Loucy (cell line): ENCODE measurements around the gene LUZP2.

ENCODE experiments used
- H2AFZ ChIP-seq: fragments of 200-600 bp; sonication (generic); 2 replicates; pipeline ENCODE4 v1.6.0; 2016; ENCODE audit warnings: antibody characterized with exemption, mild to moderate bottlenecking, low read length, moderate library complexity
- H3F3A ChIP-seq: fragments of 200-600 bp; 2 replicates; pipeline ENCODE4 v1.6.0; 2016; ENCODE audit warnings: antibody characterized with exemption, low read depth, mild to moderate bottlenecking
- H3K27me3 ChIP-seq: fragments of 200-600 bp; sonication (generic); 2 replicates; pipeline ENCODE4 v1.6.1; 2014; ENCODE audit warnings: low read length, mild to moderate bottlenecking; ENCODE audit not compliant: insufficient read depth, poor library complexity, severe bottlenecking
- H3K36me3 ChIP-seq: fragments of 200-600 bp; sonication (generic); 2 replicates; pipeline ENCODE4 v1.6.1; 2016; ENCODE audit warnings: low read length; ENCODE audit not compliant: insufficient read depth
- H3K4me1 ChIP-seq: fragments of 200-600 bp; sonication (generic); 2 replicates; pipeline ENCODE4 v1.5.1; 2014; ENCODE audit warnings: low read length, mild to moderate bottlenecking; ENCODE audit not compliant: insufficient read depth, poor library complexity, severe bottlenecking
- H3K4me2 ChIP-seq: fragments of 200-600 bp; sonication (generic); 2 replicates; pipeline ENCODE4 v1.6.0; 2014; ENCODE audit warnings: antibody characterized with exemption, low read length, low read depth, mild to moderate bottlenecking; ENCODE audit not compliant: poor library complexity, severe bottlenecking
- H3K4me3 ChIP-seq: fragments of 200-600 bp; sonication (generic); 2 replicates; pipeline ENCODE4 v1.5.1; 2014; ENCODE audit warnings: low read length, mild to moderate bottlenecking, mixed read lengths; ENCODE audit not compliant: poor library complexity, severe bottlenecking
- H3K79me2 ChIP-seq: fragments of 200-600 bp; sonication (generic); 2 replicates; pipeline ENCODE4 v1.6.1; 2014; ENCODE audit warnings: low read length; ENCODE audit not compliant: insufficient read depth
- H3K9ac ChIP-seq: fragments of 200-600 bp; sonication (generic); 2 replicates; pipeline ENCODE4 v1.6.0; 2014; ENCODE audit warnings: mild to moderate bottlenecking, low read depth, low read length, moderate library complexity; ENCODE audit not compliant: poor library complexity, severe bottlenecking
- H3K9me2 ChIP-seq: fragments of 200-600 bp; sonication (generic); replicated peaks from 2 replicates; pipeline ENCODE4 v1.6.1; 2016; ENCODE audit warnings: low read depth, low read length, mixed read lengths
- H3K9me3 ChIP-seq: fragments of 200-600 bp; sonication (generic); 2 replicates; pipeline ENCODE4 v1.6.1; 2014; ENCODE audit warnings: mild to moderate bottlenecking, antibody characterized with exemption, low read length, low read depth; ENCODE audit not compliant: insufficient read depth
- H4K20me1 ChIP-seq: fragments of 200-600 bp; sonication (generic); 2 replicates; pipeline ENCODE4 v1.6.0; 2014; ENCODE audit warnings: antibody characterized with exemption, low read length, mild to moderate bottlenecking; ENCODE audit not compliant: insufficient read depth, poor library complexity, severe bottlenecking
- EZH2phosphoT487 ChIP-seq: fragments of 200-600 bp; IDR thresholded peaks from 2 replicates; pipeline ENCODE4 v1.6.1; 2018; ENCODE audit warnings: antibody characterized with exemption, mild to moderate bottlenecking, moderate library complexity, borderline replicate concordance
- TF ChIP-seq, protein P1 (sequence below): fragments of 200-600 bp; sonication (generic); conservative IDR thresholded peaks from 2 replicates; pipeline ENCODE4 v1.5.1; 2014; ENCODE audit warnings: mild to moderate bottlenecking, antibody characterized with exemption, low read length

Gene LUZP2

DNA sequence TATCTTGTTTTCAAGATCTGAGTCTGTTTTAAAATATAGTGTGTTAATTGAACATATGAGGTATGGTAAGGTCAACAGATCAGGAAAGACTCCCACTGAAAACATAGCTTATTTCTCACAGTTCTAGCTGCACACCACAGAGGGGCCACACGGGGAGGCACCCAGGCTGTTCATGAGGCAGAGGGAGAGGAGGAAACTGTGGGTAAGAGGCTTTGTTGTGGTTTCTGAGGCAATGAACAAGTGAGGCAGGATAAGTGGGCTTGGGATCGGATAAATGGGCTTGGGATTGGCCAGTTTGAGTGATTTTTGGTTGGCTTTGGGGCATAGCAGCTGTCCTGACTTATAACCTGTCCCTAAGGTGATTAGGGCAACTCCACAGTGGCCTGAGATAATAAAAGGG, 242.1 kb downstream of the LUZP2 start:
- no peaks in the 10 kb centered on the region for H3K36me3 ChIP-seq
- H3K9me2 ChIP-seq: no peaks in the 10 kb centered on the region
- peak overlapping the region; percentile 47 for H3K4me2 ChIP-seq
- no peak for TF ChIP-seq EZH2phosphoT487
- TF ChIP-seq, protein P1, sequence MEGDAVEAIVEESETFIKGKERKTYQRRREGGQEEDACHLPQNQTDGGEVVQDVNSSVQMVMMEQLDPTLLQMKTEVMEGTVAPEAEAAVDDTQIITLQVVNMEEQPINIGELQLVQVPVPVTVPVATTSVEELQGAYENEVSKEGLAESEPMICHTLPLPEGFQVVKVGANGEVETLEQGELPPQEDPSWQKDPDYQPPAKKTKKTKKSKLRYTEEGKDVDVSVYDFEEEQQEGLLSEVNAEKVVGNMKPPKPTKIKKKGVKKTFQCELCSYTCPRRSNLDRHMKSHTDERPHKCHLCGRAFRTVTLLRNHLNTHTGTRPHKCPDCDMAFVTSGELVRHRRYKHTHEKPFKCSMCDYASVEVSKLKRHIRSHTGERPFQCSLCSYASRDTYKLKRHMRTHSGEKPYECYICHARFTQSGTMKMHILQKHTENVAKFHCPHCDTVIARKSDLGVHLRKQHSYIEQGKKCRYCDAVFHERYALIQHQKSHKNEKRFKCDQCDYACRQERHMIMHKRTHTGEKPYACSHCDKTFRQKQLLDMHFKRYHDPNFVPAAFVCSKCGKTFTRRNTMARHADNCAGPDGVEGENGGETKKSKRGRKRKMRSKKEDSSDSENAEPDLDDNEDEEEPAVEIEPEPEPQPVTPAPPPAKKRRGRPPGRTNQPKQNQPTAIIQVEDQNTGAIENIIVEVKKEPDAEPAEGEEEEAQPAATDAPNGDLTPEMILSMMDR: peak; percentile 43
- H2AFZ ChIP-seq: no peak overlapping the region
- H3F3A ChIP-seq: no peaks in the 10 kb centered on the region
- peaks cover 8% of the 10 kb centered on the region for H3K4me1 ChIP-seq
- H3K9ac ChIP-seq: no peak overlapping the region
- H3K79me2 ChIP-seq: no peaks in the 10 kb centered on the region
- H3K27me3 ChIP-seq: no peaks in the 10 kb centered on the region
- H3K4me3 ChIP-seq: no peak overlapping the region
- no peaks in the 10 kb centered on the region for H4K20me1 ChIP-seq
- no peaks in the 10 kb centered on the region for H3K9me3 ChIP-seq

DNA sequence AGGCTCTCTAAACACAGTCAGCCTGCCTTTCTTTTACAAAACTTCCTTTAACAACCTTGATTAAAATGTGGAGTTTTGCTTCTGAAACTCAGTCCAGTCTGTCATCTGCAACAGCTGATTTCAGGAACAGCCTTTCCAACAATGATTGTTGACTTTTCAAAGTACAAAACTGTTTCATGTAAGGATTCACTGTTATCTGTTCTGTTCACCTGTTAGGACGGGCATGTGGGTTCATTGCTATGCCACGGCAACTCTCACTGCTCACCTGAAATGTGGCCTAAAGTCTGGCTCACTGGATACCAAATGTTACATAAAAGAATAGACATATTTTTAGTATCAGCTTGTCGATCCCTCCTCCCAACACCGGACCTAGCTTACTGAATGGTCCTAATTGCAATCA, 242.8 kb downstream of the LUZP2 start:
- peaks cover 8% of the 10 kb centered on the region for H3K4me1 ChIP-seq
- H3K4me3 ChIP-seq: no peak overlapping the region
- no peak overlapping the region for H3K4me2 ChIP-seq
- no peak for TF ChIP-seq EZH2phosphoT487
- TF ChIP-seq, protein P1: no peak
- H3K79me2 ChIP-seq: no peaks in the 10 kb centered on the region
- H3K9me3 ChIP-seq: no peaks in the 10 kb centered on the region
- no peaks in the 10 kb centered on the region for H3K27me3 ChIP-seq
- H2AFZ ChIP-seq: no peak overlapping the region
- no peaks in the 10 kb centered on the region for H3K9me2 ChIP-seq
- H4K20me1 ChIP-seq: no peaks in the 10 kb centered on the region
- H3K36me3 ChIP-seq: no peaks in the 10 kb centered on the region
- H3F3A ChIP-seq: no peaks in the 10 kb centered on the region
- H3K9ac ChIP-seq: no peak overlapping the region

DNA sequence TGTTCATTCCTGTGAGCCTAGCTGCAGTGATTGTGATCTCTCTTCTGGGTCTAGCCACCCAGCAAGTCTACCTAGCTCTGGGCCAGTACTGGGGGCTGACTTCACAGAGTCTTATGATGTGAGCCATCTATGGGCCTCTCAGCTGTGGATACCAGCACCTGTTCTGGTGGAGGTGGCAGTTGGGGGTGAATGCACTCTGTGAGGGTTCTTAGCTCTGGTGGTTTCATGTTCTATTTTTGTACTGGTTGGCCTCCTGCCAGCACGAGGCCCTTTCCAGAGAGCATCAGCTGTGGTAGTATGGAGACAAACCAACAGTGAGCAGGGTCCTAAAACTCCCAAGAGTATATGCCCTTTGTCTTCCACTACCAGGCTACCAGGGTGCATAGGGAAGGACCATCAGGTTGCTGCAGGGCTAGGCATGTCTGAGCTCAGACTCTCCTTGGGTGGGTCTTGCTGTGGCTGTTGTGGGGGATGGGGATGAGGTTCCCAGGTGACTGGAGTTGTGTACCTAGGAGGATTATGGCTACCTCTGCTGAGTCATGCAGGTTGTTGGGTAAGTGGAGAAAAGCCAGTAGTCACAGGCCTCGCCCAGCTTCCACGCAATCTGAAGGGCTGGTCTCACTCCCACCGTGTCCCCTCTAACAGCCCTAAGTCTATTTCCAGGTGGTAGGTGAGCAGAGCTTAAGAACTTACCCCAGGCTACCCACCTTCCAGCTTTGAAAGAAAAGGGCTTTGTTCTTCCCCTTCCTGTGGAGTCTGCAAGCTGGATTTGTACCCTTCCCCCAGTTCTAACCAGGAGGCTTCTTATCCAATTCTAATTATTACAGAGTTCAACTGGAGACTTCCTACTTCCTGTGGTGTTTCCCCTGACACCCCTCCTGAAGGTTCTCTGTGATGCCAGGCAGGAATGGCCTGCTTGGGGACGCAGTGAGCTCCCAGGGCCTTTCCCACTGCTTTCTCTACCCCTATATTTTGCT, 250.7 kb downstream of the LUZP2 start:
- H3K4me3 ChIP-seq: no peak overlapping the region
- H3K27me3 ChIP-seq: no peaks in the 10 kb centered on the region
- peak overlapping the region; percentile 80 for H2AFZ ChIP-seq
- TF ChIP-seq EZH2phosphoT487: no peak
- TF ChIP-seq, protein P1: no peak
- no peak overlapping the region for H3K9ac ChIP-seq
- H3K4me2 ChIP-seq: peak overlapping the region; percentile 19
- no peaks in the 10 kb centered on the region for H3K9me3 ChIP-seq
- no peaks in the 10 kb centered on the region for H3K79me2 ChIP-seq
- no peaks in the 10 kb centered on the region for H3F3A ChIP-seq
- H4K20me1 ChIP-seq: no peaks in the 10 kb centered on the region
- H3K36me3 ChIP-seq: no peaks in the 10 kb centered on the region
- H3K9me2 ChIP-seq: no peaks in the 10 kb centered on the region
- H3K4me1 ChIP-seq: peaks cover 7% of the 10 kb centered on the region
